ENCODE data around the gene PPP1R18. TPM values are rescaled to one million over a fixed set of nuclear protein-coding genes. Genes with fewer than 3 reads are reported as not detected.
"Not testable (repeated sequence)": the region's sequence is repeated elsewhere in the genome, so short reads cannot be mapped to it uniquely, and the experiment has no call there.

PPP1R18 gene
- total RNA-seq = 44.0 TPM

- DNase-seq (ENCODE audit: low spot score) = peak; percentile 66
These were observed at the start of gene PPP1R18 for GRCh38 chr6:30686009-30686907. TSS of gene PPP1R18 (minus strand) at chr6:30686645. CDS start at chr6:30686018, 627 bp downstream.

GRCh38 chr6:30735668-30736314 lies 49.3 kb upstream of the PPP1R18 start:
- no peak for DNase-seq (ENCODE audit: low spot score)

- DNase-seq (ENCODE audit: low spot score) = no peak
These were observed 45.9 kb upstream of the PPP1R18 start for GRCh38 chr6:30732237-30732943.

- peak; percentile 78 for DNase-seq (ENCODE audit: low spot score)
These were observed 44.4 kb upstream of the PPP1R18 start for GRCh38 chr6:30730601-30731435.

- DNase-seq (ENCODE audit: low spot score) = no peak
These were observed 41.6 kb upstream of the PPP1R18 start for GRCh38 chr6:30727920-30728553.

- DNase-seq (ENCODE audit: low spot score) = no peak
These were observed 40.3 kb upstream of the PPP1R18 start for GRCh38 chr6:30726506-30727413.

GRCh38 chr6:30725713-30726505 lies 39.5 kb upstream of the PPP1R18 start:
- no peak for DNase-seq (ENCODE audit: low spot score)

GRCh38 chr6:30724906-30725667 lies 38.6 kb upstream of the PPP1R18 start:
- DNase-seq (ENCODE audit: low spot score) = no peak

GRCh38 chr6:30723843-30724741 lies 37.6 kb upstream of the PPP1R18 start:
- DNase-seq (ENCODE audit: low spot score) = not testable (repeated sequence)

- DNase-seq (ENCODE audit: low spot score) = not testable (repeated sequence)
These were observed 36.9 kb upstream of the PPP1R18 start for GRCh38 chr6:30723159-30723842.

- peak; percentile 88 for DNase-seq (ENCODE audit: low spot score)
These were observed 36.1 kb upstream of the PPP1R18 start for GRCh38 chr6:30722280-30723112.

GRCh38 chr6:30722025-30722279 lies 35.5 kb upstream of the PPP1R18 start:
- DNase-seq (ENCODE audit: low spot score) = not testable (repeated sequence)

GRCh38 chr6:30721198-30722024 lies 35.0 kb upstream of the PPP1R18 start:
- DNase-seq (ENCODE audit: low spot score) = peak; percentile 93

GRCh38 chr6:30720738-30721197 lies 34.3 kb upstream of the PPP1R18 start:
- peak; percentile 62 for DNase-seq (ENCODE audit: low spot score)
